Measurements from ENCODE around the gene NEUROD1. TPM values are rescaled to one million over a fixed set of nuclear protein-coding genes. Genes with fewer than 3 reads are reported as not detected.

The NEUROD1 gene
- total RNA-seq, 1 donor from 2014 or later = not detected

DNA sequence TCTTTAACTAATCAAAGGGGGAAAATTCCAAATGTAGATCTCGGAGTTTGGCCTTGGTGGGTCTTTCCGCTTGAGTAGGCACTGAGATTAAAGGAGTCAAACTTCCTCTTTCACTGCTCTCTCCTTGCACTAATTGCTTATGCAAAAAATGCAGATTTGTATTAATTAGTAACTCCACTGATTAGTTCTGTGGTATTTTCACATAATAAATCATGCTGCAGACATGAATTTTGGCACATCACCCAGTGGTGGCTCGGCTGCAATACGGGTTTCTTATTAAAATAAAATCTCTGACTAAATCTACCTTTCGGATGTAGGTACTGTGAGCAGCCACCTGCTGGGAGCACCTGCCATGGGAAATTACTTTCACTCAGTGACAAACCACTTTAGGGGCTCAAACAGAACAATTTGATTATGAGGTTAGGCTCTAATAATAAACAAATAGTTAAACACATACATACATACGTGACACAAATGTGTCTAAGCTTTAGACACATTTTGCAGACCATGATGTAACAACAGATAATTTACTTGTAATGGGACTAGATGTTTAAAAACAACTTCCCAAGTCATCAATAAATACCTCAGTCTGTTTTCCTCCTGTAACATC is 6.4 kb upstream of the NEUROD1 start:
- Histone ChIP-seq H3K4me3 (no peak overlapping the region), H3K9me3 (no peaks in the 10 kb centered on the region), H3K27me3 (peaks cover 16% of the 10 kb centered on the region), H3K4me1 (peaks cover 19% of the 10 kb centered on the region), H3K27ac (no peak overlapping the region), H3K36me3 (no peaks in the 10 kb centered on the region)
- TF ChIP-seq, protein P1, sequence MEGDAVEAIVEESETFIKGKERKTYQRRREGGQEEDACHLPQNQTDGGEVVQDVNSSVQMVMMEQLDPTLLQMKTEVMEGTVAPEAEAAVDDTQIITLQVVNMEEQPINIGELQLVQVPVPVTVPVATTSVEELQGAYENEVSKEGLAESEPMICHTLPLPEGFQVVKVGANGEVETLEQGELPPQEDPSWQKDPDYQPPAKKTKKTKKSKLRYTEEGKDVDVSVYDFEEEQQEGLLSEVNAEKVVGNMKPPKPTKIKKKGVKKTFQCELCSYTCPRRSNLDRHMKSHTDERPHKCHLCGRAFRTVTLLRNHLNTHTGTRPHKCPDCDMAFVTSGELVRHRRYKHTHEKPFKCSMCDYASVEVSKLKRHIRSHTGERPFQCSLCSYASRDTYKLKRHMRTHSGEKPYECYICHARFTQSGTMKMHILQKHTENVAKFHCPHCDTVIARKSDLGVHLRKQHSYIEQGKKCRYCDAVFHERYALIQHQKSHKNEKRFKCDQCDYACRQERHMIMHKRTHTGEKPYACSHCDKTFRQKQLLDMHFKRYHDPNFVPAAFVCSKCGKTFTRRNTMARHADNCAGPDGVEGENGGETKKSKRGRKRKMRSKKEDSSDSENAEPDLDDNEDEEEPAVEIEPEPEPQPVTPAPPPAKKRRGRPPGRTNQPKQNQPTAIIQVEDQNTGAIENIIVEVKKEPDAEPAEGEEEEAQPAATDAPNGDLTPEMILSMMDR (IDR thresholded peaks at IDR 0.05) = no peak
- TF ChIP-seq POLR2A (IDR thresholded peaks at IDR 0.05) (no peak), POLR2AphosphoS5 (IDR thresholded peaks at IDR 0.05; ENCODE audit: insufficient read depth in 1 of 2, low read depth in 1 of 2) (no peak)
- DNase-seq (ENCODE audit: extremely low spot score in 2 of 2) = no peak
- intact Hi-C loops (cut with DNase I) = no loop called here

DNA sequence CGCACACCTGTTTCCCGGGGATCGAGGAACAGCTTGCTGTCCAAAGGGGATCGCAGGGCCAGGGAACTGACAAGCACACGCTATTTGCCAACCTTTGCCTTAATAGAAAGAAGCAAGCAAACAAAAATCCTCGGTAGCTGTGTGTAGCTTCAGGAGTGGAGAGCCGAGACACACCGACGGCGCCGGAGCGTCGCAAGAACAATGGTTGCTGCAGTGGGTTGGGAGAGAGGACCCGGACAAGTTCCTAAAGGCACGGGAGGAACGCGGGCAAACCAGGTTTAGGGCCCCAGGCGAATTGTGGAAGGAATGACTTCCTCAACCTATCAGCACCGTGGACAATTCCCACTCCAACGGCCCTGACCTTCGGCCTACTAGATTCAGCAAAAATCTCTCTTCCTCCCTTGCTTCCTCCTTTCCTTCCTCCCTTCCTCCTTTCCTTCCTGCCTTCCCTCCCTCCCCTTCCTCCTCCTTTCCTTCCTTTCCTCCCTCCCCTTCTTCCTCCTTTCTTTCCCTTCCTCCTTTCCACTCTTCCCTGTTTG is 4.9 kb upstream of the NEUROD1 start:
- Histone ChIP-seq H3K27ac (no peak overlapping the region), H3K27me3 (peaks cover 16% of the 10 kb centered on the region), H3K4me3 (no peak overlapping the region), H3K9me3 (no peaks in the 10 kb centered on the region), H3K36me3 (no peaks in the 10 kb centered on the region), H3K4me1 (peaks cover 29% of the 10 kb centered on the region)
- no peak for DNase-seq (ENCODE audit: extremely low spot score in 2 of 2)
- intact Hi-C loops (cut with DNase I) = no loop called here
- TF ChIP-seq, protein P1 (IDR thresholded peaks at IDR 0.05) = no peak
- TF ChIP-seq POLR2AphosphoS5 (IDR thresholded peaks at IDR 0.05; ENCODE audit: insufficient read depth in 1 of 2, low read depth in 1 of 2) = no peak
- TF ChIP-seq POLR2A (IDR thresholded peaks at IDR 0.05) = no peak

DNA sequence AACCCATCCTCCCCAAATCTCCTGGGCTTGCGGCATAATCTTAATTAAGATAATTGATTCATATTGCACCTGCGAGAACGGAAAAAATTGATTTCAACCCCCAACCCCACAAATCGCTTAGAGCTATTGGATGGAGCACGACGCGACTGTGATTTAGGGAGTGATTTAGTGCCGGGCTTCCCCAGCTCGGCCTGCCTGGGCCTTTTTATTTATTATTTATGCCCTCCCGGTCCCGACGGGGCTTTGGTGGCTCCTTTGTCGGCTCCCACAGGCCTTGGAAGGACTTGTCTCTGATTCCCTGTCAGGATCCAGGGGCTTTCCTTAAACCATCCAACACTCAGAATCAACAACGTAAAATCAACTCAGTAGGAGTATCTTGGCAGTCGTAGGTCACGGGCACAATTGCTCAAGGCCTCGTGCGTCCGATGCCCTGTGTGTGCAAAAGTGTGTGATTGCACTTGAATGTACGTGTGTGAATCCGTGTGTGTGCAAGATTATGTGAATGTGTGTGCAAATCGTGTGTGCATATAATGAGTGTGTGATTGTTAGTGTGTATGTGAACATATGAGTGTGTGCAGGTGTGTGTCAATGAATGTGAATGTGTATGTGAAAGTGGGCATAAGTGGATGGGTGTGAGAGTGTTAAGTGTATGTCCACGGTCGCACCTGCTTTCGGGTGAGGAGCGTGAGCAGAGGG is 4.3 kb upstream of the NEUROD1 start:
- Histone ChIP-seq H3K4me1 (peaks cover 29% of the 10 kb centered on the region), H3K9me3 (no peaks in the 10 kb centered on the region), H3K4me3 (peak overlapping the region in 1 of 2 donors; percentile 14), H3K27ac (no peak overlapping the region), H3K36me3 (no peaks in the 10 kb centered on the region), H3K27me3 (peaks cover 16% of the 10 kb centered on the region)
- intact Hi-C loops (cut with DNase I) = no loop called here
- no peak for DNase-seq (ENCODE audit: extremely low spot score in 2 of 2)
- TF ChIP-seq POLR2AphosphoS5 (IDR thresholded peaks at IDR 0.05; ENCODE audit: insufficient read depth in 1 of 2, low read depth in 1 of 2) = no peak
- TF ChIP-seq POLR2A (IDR thresholded peaks at IDR 0.05) = no peak
- TF ChIP-seq, protein P1 (IDR thresholded peaks at IDR 0.05) = no peak

DNA sequence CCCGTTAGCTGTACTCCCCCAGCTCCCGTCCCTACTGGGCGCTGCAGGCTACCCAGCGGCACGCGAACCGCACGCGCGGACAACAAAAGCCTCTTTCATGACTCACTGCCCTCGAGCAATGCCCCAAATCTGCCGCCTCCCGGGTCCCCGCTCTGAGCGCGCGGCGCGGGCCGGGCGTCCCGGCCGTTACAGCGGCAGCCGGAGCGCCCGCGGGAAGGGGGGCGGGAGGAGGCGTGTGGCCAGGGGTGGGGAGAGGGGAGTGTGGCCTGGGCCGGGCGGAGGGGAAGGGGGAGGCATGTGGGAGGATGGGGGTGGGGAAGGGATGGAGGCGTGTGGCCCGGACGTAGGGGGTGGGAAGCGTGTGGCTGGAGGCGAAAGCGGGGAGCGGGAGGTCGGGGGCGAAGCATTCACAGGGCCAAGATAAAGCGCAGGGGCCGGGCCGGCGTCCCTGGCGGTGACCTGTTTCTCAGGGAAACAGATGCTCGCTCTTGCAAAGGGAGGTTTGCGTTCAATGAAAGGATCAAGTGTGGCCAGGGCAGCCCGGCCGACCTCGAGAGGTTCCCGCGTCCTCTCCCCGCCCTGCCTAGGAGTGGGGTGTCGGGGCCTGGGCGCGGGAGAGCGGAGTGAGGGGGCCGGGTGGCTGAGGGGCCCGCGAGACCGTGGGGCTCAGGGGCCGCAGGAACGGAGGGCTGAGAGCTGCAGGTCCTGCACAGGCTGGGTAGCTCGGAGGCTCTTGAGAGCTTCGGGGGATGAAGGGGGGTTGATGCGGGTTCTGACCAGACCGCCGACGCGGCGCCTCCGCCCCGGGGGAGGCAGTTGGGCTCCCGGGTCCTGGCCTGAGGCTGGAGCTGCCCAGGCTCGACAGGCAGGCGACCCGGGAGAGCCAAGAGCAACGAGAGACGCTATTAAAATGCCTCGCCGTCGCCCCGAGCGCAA is 3.5 kb upstream of the NEUROD1 start:
- TF ChIP-seq, protein P1 (IDR thresholded peaks at IDR 0.05) = no peak
- TF ChIP-seq POLR2AphosphoS5 (IDR thresholded peaks at IDR 0.05; ENCODE audit: insufficient read depth in 1 of 2, low read depth in 1 of 2) (no peak), POLR2A (IDR thresholded peaks at IDR 0.05) (no peak)
- Histone ChIP-seq H3K4me1 (peaks cover 29% of the 10 kb centered on the region), H3K4me3 (peak overlapping the region; percentile 5 to 14), H3K27me3 (peaks cover 19% of the 10 kb centered on the region), H3K36me3 (no peaks in the 10 kb centered on the region), H3K9me3 (no peaks in the 10 kb centered on the region), H3K27ac (no peak overlapping the region)
- intact Hi-C loops (cut with DNase I) = no loop called here
- DNase-seq (ENCODE audit: extremely low spot score in 2 of 2) = no peak

Measured in vagina (tissue), 2 donors.